Chondrocyte (in vitro differentiated cells): ENCODE measurements around the gene CCDC175. TPM values are rescaled to one million over a fixed set of nuclear protein-coding genes. Genes with fewer than 3 reads are reported as not detected.

Experiments used
- DNase-seq: peaks from one replicate; pipeline ENCODE4 v3.0.0; 2021; ENCODE audit warnings: mixed read lengths, low spot score
- H3K27ac Mint-ChIP-seq: one replicate; pipeline ENCODE4 v1.8.0; 2021; ENCODE audit warnings: mild to moderate bottlenecking, moderate library complexity, mixed read lengths; ENCODE audit not compliant: unreplicated experiment
- H3K27me3 Mint-ChIP-seq: 2 replicates; pipeline ENCODE4 v1.8.0; 2021; ENCODE audit warnings: low read depth, mixed read lengths
- H3K36me3 Mint-ChIP-seq: 2 replicates; pipeline ENCODE4 v1.8.0; 2021; ENCODE audit warnings: low read depth, mixed read lengths
- H3K4me1 Mint-ChIP-seq: 2 replicates; pipeline ENCODE4 v1.8.0; 2021; ENCODE audit warnings: low read depth, mild to moderate bottlenecking, mixed read lengths
- H3K4me3 Mint-ChIP-seq: one replicate; pipeline ENCODE4 v1.8.0; 2021; ENCODE audit warnings: mild to moderate bottlenecking, moderate library complexity, mixed read lengths; ENCODE audit not compliant: unreplicated experiment
- H3K9me3 Mint-ChIP-seq: 2 replicates; pipeline ENCODE4 v1.8.0; 2021; ENCODE audit warnings: low read depth, mixed read lengths
- CTCF ChIP-seq: fragments of 200-600 bp; sonication (generic); IDR thresholded peaks from 2 replicates; pipeline ENCODE4 v1.5.0; 2021; ENCODE audit warnings: antibody characterized with exemption, mild to moderate bottlenecking, moderate library complexity
- total RNA-seq: library from RNA; stranded (reverse); gene quantifications from 3 replicates; pipeline ENCODE4 v1.2.1, GENCODE V29; 2021

The CCDC175 gene
- total RNA-seq, 1 donor from 2014 or later, result not detected

GRCh38 chr14:59481407-59481806, 95.2 kb downstream of the CCDC175 start:
- no peak for TF ChIP-seq CTCF
- DNase-seq, result no peak
- H3K27me3 Mint-ChIP-seq, result no peaks in the 10 kb centered on the region
- H3K4me3 Mint-ChIP-seq, result peak overlapping the region; percentile 94
- peaks cover 8% of the 10 kb centered on the region for H3K36me3 Mint-ChIP-seq
- H3K27ac Mint-ChIP-seq, result peak overlapping the region; percentile 97
- peaks cover 55% of the 10 kb centered on the region for H3K4me1 Mint-ChIP-seq
- no peaks in the 10 kb centered on the region for H3K9me3 Mint-ChIP-seq

- TF ChIP-seq CTCF, result no peak
- peaks cover 43% of the 10 kb centered on the region for H3K4me1 Mint-ChIP-seq
- no peaks in the 10 kb centered on the region for H3K27me3 Mint-ChIP-seq
- no peak for DNase-seq
- H3K4me3 Mint-ChIP-seq, result no peak overlapping the region
- peak overlapping the region; percentile 97 for H3K27ac Mint-ChIP-seq
- peaks cover 8% of the 10 kb centered on the region for H3K36me3 Mint-ChIP-seq
- no peaks in the 10 kb centered on the region for H3K9me3 Mint-ChIP-seq
Observed at GRCh38 chr14:59480166-59480565, 96.4 kb downstream of the CCDC175 start.

GRCh38 chr14:59478540-59478939, 98.1 kb downstream of the CCDC175 start:
- no peaks in the 10 kb centered on the region for H3K27me3 Mint-ChIP-seq
- TF ChIP-seq CTCF, result no peak
- H3K4me1 Mint-ChIP-seq, result peaks cover 52% of the 10 kb centered on the region
- no peak overlapping the region for H3K27ac Mint-ChIP-seq
- no peaks in the 10 kb centered on the region for H3K9me3 Mint-ChIP-seq
- no peak overlapping the region for H3K4me3 Mint-ChIP-seq
- peaks cover 15% of the 10 kb centered on the region for H3K36me3 Mint-ChIP-seq
- no peak for DNase-seq

GRCh38 chr14:59475709-59476108, 100.9 kb downstream of the CCDC175 start:
- H3K9me3 Mint-ChIP-seq, result no peaks in the 10 kb centered on the region

GRCh38 chr14:59474172-59474571, 102.4 kb downstream of the CCDC175 start:
- DNase-seq, result no peak

More at GRCh38 chr14:59475709-59476108, 100.9 kb downstream of the CCDC175 start:
- Mint-ChIP-seq H3K27ac (no peak overlapping the region), H3K4me3 (no peak overlapping the region), H3K27me3 (no peaks in the 10 kb centered on the region), H3K4me1 (peaks cover 36% of the 10 kb centered on the region), H3K36me3 (peaks cover 22% of the 10 kb centered on the region)
- no peak for TF ChIP-seq CTCF
- DNase-seq, result no peak

More at GRCh38 chr14:59474172-59474571, 102.4 kb downstream of the CCDC175 start:
- no peaks in the 10 kb centered on the region for H3K27me3 Mint-ChIP-seq
- no peaks in the 10 kb centered on the region for H3K9me3 Mint-ChIP-seq
- H3K27ac Mint-ChIP-seq, result no peak overlapping the region
- TF ChIP-seq CTCF, result no peak
- H3K4me3 Mint-ChIP-seq, result no peak overlapping the region
- peaks cover 22% of the 10 kb centered on the region for H3K4me1 Mint-ChIP-seq
- H3K36me3 Mint-ChIP-seq, result peaks cover 21% of the 10 kb centered on the region
